Measurements from ENCODE around the gene XCL1.

DNA sequence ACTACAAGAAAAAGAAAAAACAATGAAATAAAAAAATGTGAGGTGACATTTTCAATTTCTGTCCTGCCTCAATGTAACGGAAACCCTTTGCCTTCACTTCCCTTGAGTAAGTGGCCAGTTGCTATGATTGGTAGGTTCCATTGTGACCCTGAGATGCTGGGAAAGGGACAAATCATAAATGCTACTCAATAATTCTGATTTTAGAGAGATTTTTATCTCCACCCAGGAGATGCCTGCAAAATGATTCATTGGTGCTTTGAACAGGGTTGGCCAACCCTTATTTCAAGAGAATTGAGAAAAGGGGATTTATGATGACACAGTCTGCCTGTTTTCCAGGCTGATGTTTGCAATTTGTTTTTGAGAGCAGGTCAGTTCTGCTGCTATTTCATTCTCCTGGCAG is 22.5 kb downstream of the XCL1 start:
- TF ChIP-seq L3MBTL2 (conservative IDR thresholded peaks at IDR 0.05) (no peak), SP1 (IDR thresholded peaks at IDR 0.05) (no peak), ZNF384 (IDR thresholded peaks at IDR 0.05) (no peak), CTBP1 (IDR thresholded peaks at IDR 0.05; ENCODE audit: borderline replicate concordance) (no peak), TARDBP (IDR thresholded peaks at IDR 0.05) (no peak), SUZ12 (IDR thresholded peaks at IDR 0.05) (no peak), ELF4 (IDR thresholded peaks at IDR 0.05) (no peak), HDGF (IDR thresholded peaks at IDR 0.05; ENCODE audit: borderline replicate concordance) (no peak), FOXA1 (IDR thresholded peaks at IDR 0.05) (no peak)
- TF ChIP-seq, protein P1, sequence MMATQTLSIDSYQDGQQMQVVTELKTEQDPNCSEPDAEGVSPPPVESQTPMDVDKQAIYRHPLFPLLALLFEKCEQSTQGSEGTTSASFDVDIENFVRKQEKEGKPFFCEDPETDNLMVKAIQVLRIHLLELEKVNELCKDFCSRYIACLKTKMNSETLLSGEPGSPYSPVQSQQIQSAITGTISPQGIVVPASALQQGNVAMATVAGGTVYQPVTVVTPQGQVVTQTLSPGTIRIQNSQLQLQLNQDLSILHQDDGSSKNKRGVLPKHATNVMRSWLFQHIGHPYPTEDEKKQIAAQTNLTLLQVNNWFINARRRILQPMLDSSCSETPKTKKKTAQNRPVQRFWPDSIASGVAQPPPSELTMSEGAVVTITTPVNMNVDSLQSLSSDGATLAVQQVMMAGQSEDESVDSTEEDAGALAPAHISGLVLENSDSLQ (IDR thresholded peaks at IDR 0.05), result no peak

All from HEK293T (cell line).